ENCODE data around the gene PPFIA4.

PPFIA4 gene

GRCh38 chr1:203099805-203100515 lies 73.7 kb downstream of the PPFIA4 start:
- no peak for DNase-seq (ENCODE audit: low read depth)

GRCh38 chr1:203100516-203100869 lies 74.2 kb downstream of the PPFIA4 start:
- no peak for DNase-seq (ENCODE audit: low read depth)

GRCh38 chr1:203101813-203102634 lies 75.7 kb downstream of the PPFIA4 start:
- no peak for DNase-seq (ENCODE audit: low read depth)

GRCh38 chr1:203103216-203103615 lies 76.9 kb downstream of the PPFIA4 start:
- no peak for DNase-seq (ENCODE audit: low read depth)

- DNase-seq (ENCODE audit: low read depth) = no peak
These were observed 77.7 kb downstream of the PPFIA4 start for GRCh38 chr1:203103829-203104495.

GRCh38 chr1:203104789-203105390 lies 78.6 kb downstream of the PPFIA4 start:
- no peak for DNase-seq (ENCODE audit: low read depth)

GRCh38 chr1:203112475-203112874 lies 86.2 kb downstream of the PPFIA4 start:
- no peak for DNase-seq (ENCODE audit: low read depth)

GRCh38 chr1:203113308-203113707 lies 87.0 kb downstream of the PPFIA4 start:
- no peak for DNase-seq (ENCODE audit: low read depth)

- DNase-seq (ENCODE audit: low read depth) = no peak
These were observed 87.9 kb downstream of the PPFIA4 start for GRCh38 chr1:203114202-203114601.

- DNase-seq (ENCODE audit: low read depth) = no peak
These were observed 90.0 kb downstream of the PPFIA4 start for GRCh38 chr1:203116091-203116820.

GRCh38 chr1:203117611-203118575 lies 91.6 kb downstream of the PPFIA4 start:
- no peak for DNase-seq (ENCODE audit: low read depth)

- DNase-seq (ENCODE audit: low read depth) = no peak
These were observed 94.2 kb downstream of the PPFIA4 start for GRCh38 chr1:203120325-203121153.

- no peak for DNase-seq (ENCODE audit: low read depth)
These were observed 95.1 kb downstream of the PPFIA4 start for GRCh38 chr1:203121186-203122015.

GRCh38 chr1:203122159-203122558 lies 95.9 kb downstream of the PPFIA4 start:
- DNase-seq (ENCODE audit: low read depth) = no peak

GRCh38 chr1:203124011-203124410 lies 97.7 kb downstream of the PPFIA4 start:
- DNase-seq (ENCODE audit: low read depth) = no peak

GRCh38 chr1:203124546-203125317 lies 98.4 kb downstream of the PPFIA4 start:
- DNase-seq (ENCODE audit: low read depth) = no peak

GRCh38 chr1:203126151-203126865 lies 100.0 kb downstream of the PPFIA4 start:
- DNase-seq (ENCODE audit: low read depth) = no peak
